AG09319 (cell line): Measurements from ENCODE around the gene EPHB4.

Experiments
- DNase-seq: peaks from one replicate; pipeline ENCODE4 v3.0.0-alpha.2; 2010; ENCODE audit warnings: low read depth; ENCODE audit errors: extremely low read depth
- CTCF ChIP-seq: IDR thresholded peaks from 2 replicates; pipeline ENCODE4 v1.5.1; 2011; ENCODE audit warnings: low read depth, mild to moderate bottlenecking, inconsistent platforms, low read length, moderate library complexity

Gene EPHB4

GRCh38 chr7:100867040-100867775 lies 39.9 kb upstream of the EPHB4 start, which contains the start of gene TRIP6:
Gene TRIP6 (plus strand): TSS chr7:100867387. CDS start chr7:100867498, 111 bp downstream.
- DNase-seq: peak; percentile 88
- no peak for TF ChIP-seq CTCF

- no peak for DNase-seq
- TF ChIP-seq CTCF: no peak
These were observed 39.4 kb upstream of the EPHB4 start for GRCh38 chr7:100866729-100867039.

- TF ChIP-seq CTCF: no peak
- peak; percentile 32 for DNase-seq
These were observed 38.8 kb upstream of the EPHB4 start for GRCh38 chr7:100865938-100866728.

- TF ChIP-seq CTCF: no peak
- DNase-seq: no peak
These were observed 38.1 kb upstream of the EPHB4 start for GRCh38 chr7:100865372-100865911.

GRCh38 chr7:100864263-100864845 lies 37.0 kb upstream of the EPHB4 start:
- DNase-seq: no peak
- TF ChIP-seq CTCF: no peak

- no peak for DNase-seq
- no peak for TF ChIP-seq CTCF
These were observed 36.2 kb upstream of the EPHB4 start for GRCh38 chr7:100863406-100863950.
